Nephron progenitor cell (in vitro differentiated cells): ENCODE measurements around the gene ATRN.
A peak's percentile ranks its signal among the peaks of the same experiment; 100 is the strongest.

Experiments used
- DNase-seq: peaks from one replicate; pipeline ENCODE4 v3.0.0; 2021
- H3K27ac Mint-ChIP-seq: 2 replicates; pipeline ENCODE4 v1.8.0; 2021; ENCODE audit warnings: mild to moderate bottlenecking, moderate library complexity, mixed read lengths
- H3K27me3 Mint-ChIP-seq: 2 replicates; pipeline ENCODE4 v1.8.0; 2021; ENCODE audit warnings: mild to moderate bottlenecking, low read depth, mixed read lengths; ENCODE audit not compliant: poor library complexity
- H3K36me3 Mint-ChIP-seq: 2 replicates; pipeline ENCODE4 v1.8.0; 2021; ENCODE audit warnings: low read depth, mixed read lengths
- H3K4me1 Mint-ChIP-seq: 2 replicates; pipeline ENCODE4 v1.8.0; 2021; ENCODE audit warnings: mixed read lengths
- H3K4me3 Mint-ChIP-seq: 2 replicates; pipeline ENCODE4 v1.8.0; 2021; ENCODE audit warnings: mild to moderate bottlenecking, moderate library complexity, mixed read lengths
- H3K9me3 Mint-ChIP-seq: 2 replicates; pipeline ENCODE4 v1.8.0; 2021; ENCODE audit warnings: mild to moderate bottlenecking, moderate library complexity, mixed read lengths
- TF ChIP-seq, protein P1 (sequence below): fragments of 200-600 bp; sonication (generic); IDR thresholded peaks from 2 replicates; pipeline ENCODE4 v1.5.0; 2021; ENCODE audit warnings: antibody characterized with exemption

Gene ATRN

DNA sequence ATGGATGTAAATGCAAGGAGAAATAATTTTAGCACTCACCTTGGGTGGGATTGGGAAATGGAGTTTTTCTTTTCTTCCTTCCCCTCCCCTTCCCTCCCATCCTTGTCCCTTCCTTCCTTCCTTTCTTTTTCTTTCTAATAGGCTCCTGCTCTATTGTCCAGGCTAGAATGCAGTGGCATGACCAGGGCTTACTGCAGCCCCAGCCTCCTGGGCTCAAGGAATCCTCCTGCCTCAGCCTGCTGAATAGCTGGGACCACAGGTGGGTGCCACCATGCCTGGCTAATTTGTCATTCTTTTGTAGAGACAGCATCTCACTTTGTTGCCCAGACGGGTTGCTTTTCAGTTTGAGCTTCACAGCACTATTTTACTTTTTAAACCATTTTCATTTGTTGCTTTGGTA is 21.5 kb upstream of the ATRN start:
- no peak for DNase-seq
- H3K27ac Mint-ChIP-seq: no peak overlapping the region
- H3K9me3 Mint-ChIP-seq: no peaks in the 10 kb centered on the region
- H3K27me3 Mint-ChIP-seq: peaks cover 10% of the 10 kb centered on the region
- H3K4me3 Mint-ChIP-seq: no peak overlapping the region
- H3K4me1 Mint-ChIP-seq: peaks cover 5% of the 10 kb centered on the region
- TF ChIP-seq, protein P1, sequence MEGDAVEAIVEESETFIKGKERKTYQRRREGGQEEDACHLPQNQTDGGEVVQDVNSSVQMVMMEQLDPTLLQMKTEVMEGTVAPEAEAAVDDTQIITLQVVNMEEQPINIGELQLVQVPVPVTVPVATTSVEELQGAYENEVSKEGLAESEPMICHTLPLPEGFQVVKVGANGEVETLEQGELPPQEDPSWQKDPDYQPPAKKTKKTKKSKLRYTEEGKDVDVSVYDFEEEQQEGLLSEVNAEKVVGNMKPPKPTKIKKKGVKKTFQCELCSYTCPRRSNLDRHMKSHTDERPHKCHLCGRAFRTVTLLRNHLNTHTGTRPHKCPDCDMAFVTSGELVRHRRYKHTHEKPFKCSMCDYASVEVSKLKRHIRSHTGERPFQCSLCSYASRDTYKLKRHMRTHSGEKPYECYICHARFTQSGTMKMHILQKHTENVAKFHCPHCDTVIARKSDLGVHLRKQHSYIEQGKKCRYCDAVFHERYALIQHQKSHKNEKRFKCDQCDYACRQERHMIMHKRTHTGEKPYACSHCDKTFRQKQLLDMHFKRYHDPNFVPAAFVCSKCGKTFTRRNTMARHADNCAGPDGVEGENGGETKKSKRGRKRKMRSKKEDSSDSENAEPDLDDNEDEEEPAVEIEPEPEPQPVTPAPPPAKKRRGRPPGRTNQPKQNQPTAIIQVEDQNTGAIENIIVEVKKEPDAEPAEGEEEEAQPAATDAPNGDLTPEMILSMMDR: no peak
- H3K36me3 Mint-ChIP-seq: no peaks in the 10 kb centered on the region

DNA sequence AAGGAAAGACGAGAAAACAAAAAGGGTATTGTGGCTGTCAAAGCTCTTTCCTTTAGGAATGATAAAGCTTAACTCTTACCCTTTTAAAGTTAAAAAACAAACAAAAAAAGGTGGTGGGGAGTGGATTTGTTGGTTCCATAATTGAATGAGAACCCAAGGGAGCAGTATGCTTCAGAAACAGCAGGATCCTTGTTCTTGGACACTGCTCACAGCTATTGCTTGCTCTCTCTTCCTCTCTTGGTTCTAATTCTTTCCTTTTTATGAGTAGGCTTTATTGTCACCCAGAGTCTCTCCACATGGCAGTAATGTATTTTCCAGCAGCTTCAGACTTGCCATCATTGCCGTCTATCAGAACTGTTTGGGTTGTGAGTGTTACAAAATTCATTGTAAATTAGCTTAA is 18.7 kb upstream of the ATRN start:
- H3K4me1 Mint-ChIP-seq: peaks cover 12% of the 10 kb centered on the region
- no peak overlapping the region for H3K4me3 Mint-ChIP-seq
- no peaks in the 10 kb centered on the region for H3K36me3 Mint-ChIP-seq
- no peaks in the 10 kb centered on the region for H3K9me3 Mint-ChIP-seq
- TF ChIP-seq, protein P1: no peak
- H3K27ac Mint-ChIP-seq: peak overlapping the region; percentile 10
- no peak for DNase-seq
- peaks cover 12% of the 10 kb centered on the region for H3K27me3 Mint-ChIP-seq

DNA sequence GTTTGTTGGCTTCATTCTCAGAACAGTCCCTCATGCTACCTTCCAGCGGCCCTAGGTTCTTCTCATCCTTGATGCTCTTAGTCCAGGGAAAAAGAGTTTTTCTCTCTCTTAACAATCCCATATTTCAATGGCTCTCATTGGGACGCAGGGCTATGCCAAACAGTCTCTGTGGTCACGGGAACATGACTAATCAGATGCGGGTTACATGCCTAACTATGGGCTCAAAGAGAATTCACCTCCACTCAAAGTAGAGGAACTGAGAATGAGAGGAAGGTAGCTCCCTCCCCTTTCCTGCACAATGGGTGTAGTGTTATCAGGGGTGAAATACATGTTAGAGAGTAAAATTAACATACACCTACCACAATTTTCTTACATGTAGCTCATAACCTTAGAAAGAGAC is 18.1 kb upstream of the ATRN start:
- DNase-seq: no peak
- TF ChIP-seq, protein P1: no peak
- Mint-ChIP-seq H3K4me3 (no peak overlapping the region), H3K27me3 (peaks cover 12% of the 10 kb centered on the region), H3K4me1 (peaks cover 12% of the 10 kb centered on the region), H3K36me3 (no peaks in the 10 kb centered on the region), H3K27ac (no peak overlapping the region), H3K9me3 (no peaks in the 10 kb centered on the region)

DNA sequence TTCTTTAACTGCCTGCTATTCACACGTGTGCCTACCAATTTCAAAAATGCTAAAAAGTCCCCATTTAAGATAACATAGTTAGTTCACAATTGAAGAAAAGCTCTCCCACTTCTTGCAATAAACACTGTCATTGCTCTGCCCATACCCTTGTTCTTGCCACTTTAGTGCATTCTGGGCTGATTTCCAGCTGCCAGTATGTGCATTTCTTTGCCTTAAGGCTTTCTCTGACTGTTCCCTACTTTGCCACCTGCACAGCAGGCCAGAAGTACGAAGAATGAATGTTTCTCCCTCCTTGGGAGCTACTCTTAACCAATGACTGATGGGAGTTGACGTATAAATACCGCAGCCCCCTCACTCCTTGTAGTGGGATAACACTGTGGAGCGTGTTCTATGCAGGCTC is 16.0 kb upstream of the ATRN start:
- H3K27me3 Mint-ChIP-seq: peaks cover 15% of the 10 kb centered on the region
- no peak overlapping the region for H3K4me3 Mint-ChIP-seq
- TF ChIP-seq, protein P1: no peak
- H3K36me3 Mint-ChIP-seq: no peaks in the 10 kb centered on the region
- no peak overlapping the region for H3K27ac Mint-ChIP-seq
- H3K9me3 Mint-ChIP-seq: no peaks in the 10 kb centered on the region
- H3K4me1 Mint-ChIP-seq: peaks cover 16% of the 10 kb centered on the region
- DNase-seq: no peak

DNA sequence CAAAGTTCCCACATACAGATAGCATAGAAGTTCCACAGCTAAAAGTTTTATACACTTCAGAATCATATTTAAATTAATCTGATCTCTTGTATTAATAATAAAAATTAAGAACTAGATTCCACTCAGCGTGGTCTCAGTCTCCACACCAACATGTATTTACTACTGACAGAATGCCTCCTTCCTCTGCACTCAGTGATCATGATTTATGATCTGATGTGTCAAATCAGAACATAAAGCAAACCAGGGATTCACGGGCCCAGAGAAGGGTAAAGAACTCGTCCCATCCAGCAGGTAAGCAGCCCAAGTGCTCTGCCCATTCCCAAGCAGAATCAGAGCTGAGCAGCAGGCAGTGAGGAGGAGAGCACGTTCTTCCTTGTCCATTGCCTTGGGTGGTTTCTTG is 14.2 kb upstream of the ATRN start:
- H3K27me3 Mint-ChIP-seq: peaks cover 15% of the 10 kb centered on the region
- TF ChIP-seq, protein P1: no peak
- no peaks in the 10 kb centered on the region for H3K36me3 Mint-ChIP-seq
- no peak for DNase-seq
- H3K27ac Mint-ChIP-seq: no peak overlapping the region
- H3K4me3 Mint-ChIP-seq: no peak overlapping the region
- H3K4me1 Mint-ChIP-seq: peaks cover 26% of the 10 kb centered on the region
- H3K9me3 Mint-ChIP-seq: no peaks in the 10 kb centered on the region

DNA sequence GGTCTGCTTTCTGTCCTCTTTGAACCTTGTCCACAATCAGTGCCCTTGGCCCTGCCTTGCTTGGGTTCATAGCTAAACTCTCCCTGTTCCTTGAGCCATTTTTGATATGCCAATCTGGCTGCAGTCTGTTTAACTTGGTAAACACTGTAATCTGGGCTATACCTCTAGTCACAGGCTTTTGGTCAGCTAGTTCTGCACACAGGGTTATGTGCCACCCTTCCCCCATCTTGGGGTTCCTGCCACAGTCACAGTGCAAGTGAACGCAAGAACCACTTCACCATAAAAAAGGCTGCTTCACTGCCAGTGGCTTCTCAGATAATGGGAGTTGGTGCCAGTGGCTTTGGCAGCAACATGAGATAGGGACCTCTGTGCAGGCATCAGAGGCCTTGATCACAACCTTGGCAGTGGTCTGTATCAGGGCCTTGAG is 10.9 kb upstream of the ATRN start:
- no peak for DNase-seq
- TF ChIP-seq, protein P1: no peak

More for the DNA sequence above, 10.9 kb upstream of the ATRN start:
- no peaks in the 10 kb centered on the region for H3K36me3 Mint-ChIP-seq
- H3K9me3 Mint-ChIP-seq: no peaks in the 10 kb centered on the region
- peaks cover 24% of the 10 kb centered on the region for H3K4me1 Mint-ChIP-seq
- H3K27ac Mint-ChIP-seq: no peak overlapping the region
- H3K4me3 Mint-ChIP-seq: no peak overlapping the region
- peaks cover 21% of the 10 kb centered on the region for H3K27me3 Mint-ChIP-seq
